SU-DHL-6 (cell line): Measurements from ENCODE around the gene KPNA1.

Experiments used
- H2AFZ ChIP-seq: fragments of 200-600 bp; sonication (generic); 2 replicates; pipeline ENCODE4 v1.6.1; 2014; ENCODE audit warnings: low read depth, mild to moderate bottlenecking, moderate library complexity, mixed read lengths, antibody characterized with exemption, low read length; ENCODE audit not compliant: severe bottlenecking
- H3F3A ChIP-seq: fragments of 200-600 bp; shearing (Covaris generic); 2 replicates; pipeline ENCODE4 v1.6.0; 2016; ENCODE audit warnings: antibody characterized with exemption, mild to moderate bottlenecking; ENCODE audit not compliant: insufficient read depth
- H3K27ac ChIP-seq: fragments of 200-600 bp; sonication (generic); 2 replicates; pipeline ENCODE4 v1.5.1; 2016; ENCODE audit warnings: low read depth, mild to moderate bottlenecking, low read length, moderate library complexity, mixed read lengths
- H3K27me3 ChIP-seq: fragments of 200-600 bp; sonication (generic), shearing (Covaris generic); 2 replicates; pipeline ENCODE4 v1.6.0; 2014; ENCODE audit warnings: mild to moderate bottlenecking, low read length
- H3K36me3 ChIP-seq: fragments of 200-600 bp; sonication (generic); 2 replicates; pipeline ENCODE4 v1.6.1; 2014; ENCODE audit warnings: mild to moderate bottlenecking, low read length, mixed read lengths
- H3K4me2 ChIP-seq: fragments of 300-600, 200-600 bp; shearing (Covaris generic), sonication (generic); 2 replicates; pipeline ENCODE4 v1.6.0; 2014; ENCODE audit warnings: low read length, low read depth, mild to moderate bottlenecking; ENCODE audit not compliant: poor library complexity, severe bottlenecking
- H3K4me3 ChIP-seq: fragments of 200-600 bp; sonication (generic); 2 replicates; pipeline ENCODE4 v1.5.1; 2014; ENCODE audit warnings: antibody characterized with exemption, low read length, mild to moderate bottlenecking, mixed read lengths; ENCODE audit not compliant: insufficient read depth, poor library complexity, severe bottlenecking
- H3K79me2 ChIP-seq: fragments of 200-600 bp; sonication (generic); 2 replicates; pipeline ENCODE4 v1.6.1; 2014; ENCODE audit warnings: mild to moderate bottlenecking, low read length, moderate library complexity; ENCODE audit not compliant: insufficient read depth
- H3K9ac ChIP-seq: fragments of 200-600 bp; sonication (generic); 2 replicates; pipeline ENCODE4 v1.7.0; 2014; ENCODE audit warnings: mild to moderate bottlenecking, low read length
- H3K9me2 ChIP-seq: fragments of 200-600 bp; sonication (generic); replicated peaks from 2 replicates; pipeline ENCODE4 v1.6.1; 2014; ENCODE audit warnings: low read length; ENCODE audit not compliant: insufficient read depth
- H3K9me3 ChIP-seq: fragments of 200-600 bp; sonication (generic); 2 replicates; pipeline ENCODE4 v1.6.1; 2014; ENCODE audit warnings: low read length, mixed read lengths; ENCODE audit not compliant: insufficient read depth
- H4K20me1 ChIP-seq: fragments of 200-600 bp; sonication (generic); 2 replicates; pipeline ENCODE4 v1.6.1; 2014; ENCODE audit warnings: low read depth, mild to moderate bottlenecking, antibody characterized with exemption, low read length, moderate library complexity, mixed read lengths
- EZH2phosphoT487 ChIP-seq: fragments of 200-600 bp; sonication (generic), shearing (Covaris generic); conservative IDR thresholded peaks from 2 replicates; pipeline ENCODE4 v1.6.1; 2018; ENCODE audit warnings: mild to moderate bottlenecking, antibody characterized with exemption, low read length, moderate library complexity, mixed read lengths
- TF ChIP-seq, protein P1 (sequence below): fragments of 200-600 bp; sonication (generic); IDR thresholded peaks from one replicate; pipeline ENCODE4 v1.5.1; 2017; ENCODE audit warnings: antibody characterized with exemption, mild to moderate bottlenecking, low read length, moderate library complexity; ENCODE audit not compliant: insufficient read depth, poor library complexity, severe bottlenecking

KPNA1 gene

DNA sequence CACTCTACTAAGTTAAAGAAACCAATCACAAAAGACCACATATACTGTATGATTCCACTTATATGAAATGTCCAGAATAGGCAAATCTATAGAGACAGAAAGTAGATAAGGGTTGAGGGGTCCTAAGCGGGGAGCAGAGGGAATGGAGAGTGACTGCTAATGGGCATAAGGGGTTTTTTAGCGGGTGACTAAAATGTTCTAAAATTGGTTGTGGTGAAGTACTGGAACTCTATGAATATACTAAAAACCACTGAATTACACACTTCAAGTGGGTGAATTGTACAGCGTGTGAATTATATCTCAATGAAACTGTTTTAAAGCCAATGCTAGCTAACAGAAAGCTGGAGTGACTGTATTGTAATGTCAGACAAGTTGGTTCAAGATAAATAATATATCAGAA lies 33.3 kb downstream of the KPNA1 start:
- no peaks in the 10 kb centered on the region for H3F3A ChIP-seq
- H4K20me1 ChIP-seq: no peaks in the 10 kb centered on the region
- H3K36me3 ChIP-seq: no peaks in the 10 kb centered on the region
- H3K9me2 ChIP-seq: no peaks in the 10 kb centered on the region
- no peak overlapping the region for H3K9ac ChIP-seq
- no peak overlapping the region for H3K27ac ChIP-seq
- peaks cover 55% of the 10 kb centered on the region for H3K79me2 ChIP-seq
- H2AFZ ChIP-seq: no peak overlapping the region
- no peak overlapping the region for H3K4me3 ChIP-seq
- H3K4me2 ChIP-seq: no peak overlapping the region
- no peaks in the 10 kb centered on the region for H3K27me3 ChIP-seq
- no peaks in the 10 kb centered on the region for H3K9me3 ChIP-seq
- no peak for TF ChIP-seq EZH2phosphoT487
- TF ChIP-seq, protein P1, sequence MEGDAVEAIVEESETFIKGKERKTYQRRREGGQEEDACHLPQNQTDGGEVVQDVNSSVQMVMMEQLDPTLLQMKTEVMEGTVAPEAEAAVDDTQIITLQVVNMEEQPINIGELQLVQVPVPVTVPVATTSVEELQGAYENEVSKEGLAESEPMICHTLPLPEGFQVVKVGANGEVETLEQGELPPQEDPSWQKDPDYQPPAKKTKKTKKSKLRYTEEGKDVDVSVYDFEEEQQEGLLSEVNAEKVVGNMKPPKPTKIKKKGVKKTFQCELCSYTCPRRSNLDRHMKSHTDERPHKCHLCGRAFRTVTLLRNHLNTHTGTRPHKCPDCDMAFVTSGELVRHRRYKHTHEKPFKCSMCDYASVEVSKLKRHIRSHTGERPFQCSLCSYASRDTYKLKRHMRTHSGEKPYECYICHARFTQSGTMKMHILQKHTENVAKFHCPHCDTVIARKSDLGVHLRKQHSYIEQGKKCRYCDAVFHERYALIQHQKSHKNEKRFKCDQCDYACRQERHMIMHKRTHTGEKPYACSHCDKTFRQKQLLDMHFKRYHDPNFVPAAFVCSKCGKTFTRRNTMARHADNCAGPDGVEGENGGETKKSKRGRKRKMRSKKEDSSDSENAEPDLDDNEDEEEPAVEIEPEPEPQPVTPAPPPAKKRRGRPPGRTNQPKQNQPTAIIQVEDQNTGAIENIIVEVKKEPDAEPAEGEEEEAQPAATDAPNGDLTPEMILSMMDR: no peak

DNA sequence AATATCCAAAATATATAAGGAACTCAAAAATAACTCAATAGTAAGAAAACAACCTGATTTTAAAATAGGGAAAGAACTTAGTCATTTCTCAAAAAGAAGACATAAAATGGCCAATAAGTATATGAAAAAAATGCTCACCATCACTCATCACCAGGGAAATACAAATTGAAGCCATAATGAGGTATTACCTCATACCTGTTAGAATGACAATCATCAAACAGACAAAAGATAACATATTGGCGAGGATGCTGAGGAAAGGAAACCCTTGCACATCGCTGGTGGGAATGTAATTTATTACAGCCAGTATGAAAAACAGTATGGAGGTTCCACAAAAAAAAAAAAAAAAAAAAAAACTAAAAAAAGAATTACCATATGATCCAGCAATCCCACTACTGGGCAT lies 38.2 kb downstream of the KPNA1 start:
- Histone ChIP-seq H3K9me3 (no peaks in the 10 kb centered on the region), H3K36me3 (no peaks in the 10 kb centered on the region), H2AFZ (no peak overlapping the region), H3K9me2 (no peaks in the 10 kb centered on the region), H3K27me3 (no peaks in the 10 kb centered on the region), H3K79me2 (peaks cover 87% of the 10 kb centered on the region), H3K27ac (no peak overlapping the region), H3K4me3 (no peak overlapping the region), H3K9ac (no peak overlapping the region), H3F3A (no peaks in the 10 kb centered on the region), H3K4me2 (no peak overlapping the region), H4K20me1 (peaks cover 7% of the 10 kb centered on the region)
- TF ChIP-seq EZH2phosphoT487: no peak
- TF ChIP-seq, protein P1: no peak

DNA sequence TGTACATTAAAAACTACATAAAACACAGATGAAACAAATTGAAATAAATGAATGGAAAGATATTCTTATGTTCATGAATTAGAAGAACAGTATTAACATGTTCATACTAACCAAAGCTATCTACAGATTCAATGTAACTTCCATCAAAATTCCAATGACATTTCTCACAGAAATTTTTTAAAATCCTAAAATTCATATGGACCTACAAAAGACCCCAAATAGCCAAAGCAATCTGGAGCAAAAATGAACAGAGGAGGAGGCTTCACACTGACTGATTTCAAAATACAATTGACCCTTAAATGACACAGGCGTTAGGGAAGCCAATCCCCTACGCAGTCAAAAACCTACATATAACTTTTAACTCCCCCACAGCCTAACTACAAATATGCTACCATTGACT lies 39.4 kb downstream of the KPNA1 start:
- H4K20me1 ChIP-seq: peaks cover 7% of the 10 kb centered on the region
- no peaks in the 10 kb centered on the region for H3K36me3 ChIP-seq
- no peaks in the 10 kb centered on the region for H3K9me2 ChIP-seq
- no peaks in the 10 kb centered on the region for H3K9me3 ChIP-seq
- no peak overlapping the region for H3K4me3 ChIP-seq
- no peak for TF ChIP-seq EZH2phosphoT487
- TF ChIP-seq, protein P1: no peak
- H3F3A ChIP-seq: no peaks in the 10 kb centered on the region
- no peak overlapping the region for H2AFZ ChIP-seq
- no peak overlapping the region for H3K4me2 ChIP-seq
- H3K9ac ChIP-seq: no peak overlapping the region
- peaks cover 87% of the 10 kb centered on the region for H3K79me2 ChIP-seq
- no peak overlapping the region for H3K27ac ChIP-seq
- no peaks in the 10 kb centered on the region for H3K27me3 ChIP-seq

DNA sequence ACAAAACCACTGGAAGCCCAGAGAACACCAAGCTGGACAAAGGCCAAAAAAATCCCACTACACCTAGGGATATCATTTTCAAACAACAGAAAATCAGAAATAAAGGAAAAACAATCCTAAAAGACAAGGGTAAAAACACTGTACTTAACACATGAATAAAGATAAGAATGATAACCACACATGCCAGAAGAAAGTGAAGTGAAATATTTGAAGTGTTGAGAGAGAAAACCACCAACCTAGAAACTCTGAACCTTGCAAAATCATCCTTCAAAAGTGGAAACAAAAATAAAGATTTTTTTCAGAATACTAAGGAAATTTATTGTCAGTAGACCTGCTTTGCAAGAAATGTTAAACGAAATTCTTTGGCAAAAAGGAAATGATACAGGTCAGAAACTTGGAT lies 45.1 kb downstream of the KPNA1 start:
- Histone ChIP-seq H3K9me2 (no peaks in the 10 kb centered on the region), H3K4me3 (no peak overlapping the region), H3K4me2 (no peak overlapping the region), H3K9me3 (no peaks in the 10 kb centered on the region), H3K9ac (no peak overlapping the region), H3F3A (0 out of 2 replicates have a peak, but pooled peaks cover 2% of the 10 kb centered on the region), H4K20me1 (peaks cover 10% of the 10 kb centered on the region), H3K36me3 (peaks cover 12% of the 10 kb centered on the region; the same call in 1 of the 2 replicates), H3K27ac (no peak overlapping the region), H3K27me3 (no peaks in the 10 kb centered on the region), H2AFZ (no peak overlapping the region), H3K79me2 (peaks cover 66% of the 10 kb centered on the region)
- TF ChIP-seq, protein P1: no peak
- no peak for TF ChIP-seq EZH2phosphoT487
